H4 (cell line): ENCODE measurements around the gene FER1L5. TPM values are rescaled to one million over a fixed set of nuclear protein-coding genes. Genes with fewer than 3 reads are reported as not detected.

Source experiments
- DNase-seq: peaks from one replicate; pipeline ENCODE4 v3.0.0-alpha.2; 2015; ENCODE audit warnings: low spot score
- total RNA-seq: library from RNA; depleted of rRNA; stranded (reverse); fragments of >200 nt; shearing (Covaris generic); gene quantifications from 2 replicates; pipeline ENCODE4 v1.2.3, GENCODE V29; 2014

FER1L5 gene
- total RNA-seq, 1 experiment from 2014 or later, result not detected

DNA sequence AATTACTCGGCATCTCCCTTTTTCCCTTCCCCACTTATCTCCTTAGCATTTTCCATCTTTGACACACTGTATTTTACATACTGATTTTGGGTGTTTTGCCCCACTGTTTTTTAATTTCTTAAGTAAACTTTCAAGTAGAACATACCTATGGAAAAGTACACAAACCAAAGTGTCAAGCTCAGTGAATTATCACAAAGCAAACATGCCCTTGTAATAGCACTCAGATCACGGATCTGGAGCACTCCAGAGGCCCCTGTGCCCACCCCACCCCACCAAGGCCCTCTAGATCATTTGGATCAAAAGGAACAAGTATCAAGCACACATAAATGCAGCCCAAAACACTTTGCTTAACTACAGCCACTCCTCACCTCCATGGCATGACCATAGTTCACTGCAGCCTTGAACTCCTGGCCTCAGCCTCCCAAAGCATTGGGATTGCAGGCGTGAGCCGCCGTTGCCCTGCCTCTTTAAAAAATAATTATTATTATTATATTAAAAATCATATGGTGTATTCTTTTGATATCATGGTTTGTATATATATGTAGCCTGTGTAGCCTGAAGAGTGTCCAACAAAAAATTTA is 38.1 kb downstream of the FER1L5 start:
- DNase-seq, result no peak

DNA sequence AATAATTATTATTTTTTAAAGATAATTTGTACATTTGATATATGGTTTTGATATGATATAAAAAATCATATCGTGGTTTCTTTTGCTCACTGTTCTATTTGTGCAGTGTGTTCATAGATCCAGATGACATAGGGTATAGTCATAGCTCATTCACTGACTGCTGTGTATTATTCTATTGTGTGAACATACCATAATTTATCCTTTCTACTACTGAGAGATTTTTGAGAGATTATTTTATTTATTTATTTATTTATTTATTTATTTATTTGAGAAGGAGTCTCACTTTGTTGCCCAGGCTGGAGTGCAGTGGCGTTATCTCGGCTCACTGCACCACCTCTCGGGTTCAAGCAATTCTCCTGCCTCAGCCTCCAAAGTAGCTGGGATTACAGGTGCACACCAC is 39.0 kb downstream of the FER1L5 start:
- DNase-seq, result no peak

- DNase-seq, result no peak
Observed at GRCh38 chr2:96683307-96683706, 40.7 kb downstream of the FER1L5 start.

DNA sequence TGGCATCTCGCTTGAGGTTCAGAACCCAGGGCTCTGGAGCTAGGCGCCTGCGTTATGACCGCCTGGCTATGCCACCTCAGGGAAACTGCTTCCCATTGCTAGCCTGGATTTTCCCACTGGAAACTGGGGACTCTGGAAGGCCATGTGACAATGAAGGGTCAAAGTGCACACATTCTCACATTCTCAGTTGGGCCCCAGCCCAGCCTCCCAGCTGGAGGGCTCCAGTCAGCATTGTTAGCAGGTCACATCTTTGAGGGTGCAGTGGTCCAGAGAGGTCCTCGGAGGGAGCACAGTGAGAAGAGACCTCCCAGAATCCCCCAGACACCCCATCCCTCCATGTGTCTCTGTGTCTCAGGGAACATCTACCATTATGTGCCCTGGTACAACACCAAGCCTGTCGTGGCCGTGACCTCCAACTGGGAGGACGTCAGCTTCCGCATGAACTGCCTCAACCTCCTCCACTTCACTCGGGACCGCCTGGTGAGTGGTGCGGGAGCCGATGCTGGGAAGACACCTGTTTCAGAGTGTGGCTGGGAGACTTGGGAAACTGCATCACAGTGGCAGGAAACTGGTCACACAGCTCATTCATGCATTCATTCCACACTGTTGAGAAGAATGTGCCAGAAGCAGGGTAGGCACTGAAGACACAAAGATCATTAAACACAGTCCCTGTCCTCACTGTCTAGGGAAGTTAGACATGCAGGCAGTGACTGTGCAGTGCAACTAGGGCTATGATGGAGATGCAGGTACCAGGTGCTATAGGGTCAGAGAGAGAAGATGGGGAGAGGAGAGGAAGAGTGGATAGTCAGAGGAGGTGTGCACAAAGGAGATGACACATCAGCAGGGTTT is 41.6 kb downstream of the FER1L5 start:
- no peak for DNase-seq

GRCh38 chr2:96684883-96685576 is 42.5 kb downstream of the FER1L5 start:
- DNase-seq, result no peak

- DNase-seq, result no peak
Observed at GRCh38 chr2:96685577-96686459, 43.3 kb downstream of the FER1L5 start.

- DNase-seq, result no peak
Observed at GRCh38 chr2:96687266-96687665, 44.7 kb downstream of the FER1L5 start.

- DNase-seq, result no peak
Observed at GRCh38 chr2:96687711-96688640, 45.4 kb downstream of the FER1L5 start.

- DNase-seq, result no peak
Observed at GRCh38 chr2:96688649-96689430, 46.3 kb downstream of the FER1L5 start.

GRCh38 chr2:96689431-96689991 is 46.9 kb downstream of the FER1L5 start:
- DNase-seq, result no peak

DNA sequence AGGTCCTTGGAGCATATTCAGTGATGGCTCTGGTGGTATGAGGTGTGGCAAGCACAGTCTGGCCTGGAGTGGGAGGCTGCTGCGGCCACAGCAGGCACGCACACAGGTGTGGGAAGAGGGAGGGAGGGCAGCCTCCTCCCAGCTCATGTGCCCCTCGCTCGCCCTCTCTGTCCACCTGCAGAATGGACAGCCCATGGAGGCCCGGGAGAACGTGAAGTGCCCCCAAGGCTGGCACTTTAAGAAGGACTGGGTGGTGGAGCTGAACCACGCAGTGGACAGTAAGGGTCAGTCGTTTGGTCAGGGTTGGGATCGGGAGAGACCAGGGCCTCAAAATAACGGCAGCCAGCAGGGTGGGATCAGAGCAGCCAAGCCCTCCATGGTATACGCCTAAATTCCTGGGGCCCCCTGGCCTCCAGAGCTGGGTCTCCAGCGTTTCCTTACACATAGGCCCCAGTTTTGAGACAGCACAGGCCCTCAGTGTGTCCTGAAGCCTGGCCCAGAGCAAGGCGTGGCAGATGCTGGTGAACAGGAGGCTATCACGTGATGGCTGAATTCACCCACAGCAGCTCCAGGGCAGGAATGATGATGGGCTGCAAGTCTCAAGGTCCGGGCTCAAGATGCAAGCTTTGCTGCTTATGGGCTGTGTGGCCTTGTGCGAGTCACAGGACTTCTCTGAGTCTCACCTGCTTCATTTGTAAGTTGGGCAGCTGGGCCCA is 47.9 kb downstream of the FER1L5 start:
- DNase-seq, result no peak

GRCh38 chr2:96691022-96691612 is 48.6 kb downstream of the FER1L5 start:
- DNase-seq, result no peak

GRCh38 chr2:96692094-96692971 is 49.8 kb downstream of the FER1L5 start:
- DNase-seq, result no peak

- no peak for DNase-seq
Observed at GRCh38 chr2:96693286-96694200, 51.0 kb downstream of the FER1L5 start.

- no peak for DNase-seq
Observed at GRCh38 chr2:96694279-96694678, 51.7 kb downstream of the FER1L5 start.

DNA sequence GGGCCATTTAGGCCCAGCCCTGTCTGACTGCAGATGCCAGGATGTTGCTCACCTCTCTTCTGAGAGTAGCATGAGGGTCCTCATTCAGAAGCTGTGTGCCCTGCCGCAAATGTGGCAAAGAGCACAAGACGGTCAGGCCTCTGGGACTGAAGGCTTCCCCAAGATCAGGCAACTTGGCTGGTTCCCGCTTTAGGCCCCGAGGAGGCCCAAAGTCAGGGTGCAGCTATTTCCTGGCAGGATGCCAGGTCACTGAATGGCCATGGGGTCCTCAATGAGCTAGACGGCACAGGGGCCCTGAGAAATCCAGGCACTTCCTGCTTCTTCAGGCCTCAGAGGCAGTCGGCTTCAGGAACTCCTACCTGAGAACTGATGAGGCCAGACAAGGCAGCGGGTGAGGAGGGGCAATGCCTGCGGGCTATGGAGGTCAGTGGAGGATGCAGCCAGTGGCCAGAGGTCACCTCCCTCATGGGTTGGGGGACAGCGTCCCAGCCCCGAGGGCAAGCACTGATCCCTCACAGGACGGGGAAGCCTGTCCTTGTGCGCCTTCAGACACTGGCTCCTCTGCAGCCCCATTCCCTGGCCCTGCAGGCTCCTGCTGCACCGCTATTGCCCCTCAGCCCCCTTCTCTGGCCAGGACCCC is 52.4 kb downstream of the FER1L5 start:
- DNase-seq, result no peak
